Trophoblast cell (in vitro differentiated cells and primary cell): ENCODE measurements around the gene SASH3.
A peak's percentile ranks its signal among the peaks of the same experiment; 100 is the strongest.

ENCODE experiments used
- DNase-seq, 2 donors: peaks; one replicate each; pipeline ENCODE4 v3.0.0-alpha.2; 2016
- H2AFZ ChIP-seq: 2 replicates; pipeline ENCODE4 v1.6.1; 2013; ENCODE audit warnings: low read length, moderate library complexity, mild to moderate bottlenecking; ENCODE audit not compliant: insufficient read depth, poor library complexity
- H2AK5ac ChIP-seq: 2 replicates; pipeline ENCODE4 v1.6.1; 2013; ENCODE audit warnings: mild to moderate bottlenecking, low read length
- H2BK120ac ChIP-seq: 2 replicates; pipeline ENCODE4 v1.6.1; 2013; ENCODE audit warnings: low read length, mild to moderate bottlenecking, moderate library complexity; ENCODE audit not compliant: insufficient read depth, poor library complexity
- H2BK12ac ChIP-seq: 2 replicates; pipeline ENCODE4 v1.6.1; 2013; ENCODE audit warnings: mild to moderate bottlenecking, low read length, moderate library complexity
- H2BK5ac ChIP-seq: 2 replicates; pipeline ENCODE4 v1.6.1; 2013; ENCODE audit warnings: low read length, low read depth, moderate library complexity, mild to moderate bottlenecking; ENCODE audit not compliant: poor library complexity
- H3K14ac ChIP-seq: 2 replicates; pipeline ENCODE4 v1.6.1; 2013; ENCODE audit warnings: mild to moderate bottlenecking, low read length
- H3K18ac ChIP-seq: 2 replicates; pipeline ENCODE4 v1.6.1; 2013; ENCODE audit warnings: mild to moderate bottlenecking, low read length
- H3K23ac ChIP-seq: 2 replicates; pipeline ENCODE4 v1.6.1; 2013; ENCODE audit warnings: low read length
- H3K27ac ChIP-seq: 2 replicates; pipeline ENCODE4 v1.5.1; 2013; ENCODE audit warnings: low read depth, mild to moderate bottlenecking, inconsistent platforms, low read length, moderate library complexity
- H3K27me3 ChIP-seq: 2 replicates; pipeline ENCODE4 v1.6.1; 2013; ENCODE audit warnings: inconsistent platforms, mild to moderate bottlenecking, low read length, moderate library complexity; ENCODE audit not compliant: insufficient read depth
- H3K36me3 ChIP-seq, 2 experiments: 1 replicate in 1 of 2; 2 replicates in 1 of 2; pipeline ENCODE4 v1.6.1; 2013; ENCODE audit warnings: low read length in 2 of 2, mild to moderate bottlenecking in 2 of 2, moderate library complexity in 1 of 2; ENCODE audit not compliant: insufficient read depth in 2 of 2, control insufficient read depth in 1 of 2
- H3K4ac ChIP-seq: 2 replicates; pipeline ENCODE4 v1.6.1; 2013; ENCODE audit warnings: low read depth, mild to moderate bottlenecking, low read length, moderate library complexity
- H3K4me1 ChIP-seq, 2 experiments: 1 replicate in 1 of 2; 2 replicates in 1 of 2; pipeline ENCODE4 v1.6.1; 2013; ENCODE audit warnings: low read length in 2 of 2, mild to moderate bottlenecking in 2 of 2, moderate library complexity in 1 of 2; ENCODE audit not compliant: insufficient read depth in 2 of 2, control insufficient read depth in 1 of 2
- H3K4me2 ChIP-seq: 2 replicates; pipeline ENCODE4 v1.6.1; 2013; ENCODE audit warnings: inconsistent platforms, mild to moderate bottlenecking, low read length, moderate library complexity
- H3K4me3 ChIP-seq: 2 replicates; pipeline ENCODE4 v1.5.1; 2013; ENCODE audit warnings: mild to moderate bottlenecking, low read depth, low read length, inconsistent platforms
- H3K79me1 ChIP-seq: one replicate; pipeline ENCODE4 v1.6.1; 2013; ENCODE audit warnings: low read length
- H3K79me2 ChIP-seq: 2 replicates; pipeline ENCODE4 v1.6.1; 2013; ENCODE audit warnings: low read length, mild to moderate bottlenecking; ENCODE audit not compliant: control insufficient read depth, insufficient read depth, poor library complexity
- H3K9ac ChIP-seq: 2 replicates; pipeline ENCODE4 v1.6.1; 2013; ENCODE audit warnings: mild to moderate bottlenecking, low read length
- H3K9me3 ChIP-seq: 2 replicates; pipeline ENCODE4 v1.6.1; 2013; ENCODE audit warnings: low read depth, mild to moderate bottlenecking, control low read depth, inconsistent platforms, low read length; ENCODE audit not compliant: insufficient read depth
- H4K12ac ChIP-seq: 2 replicates; pipeline ENCODE4 v1.6.1; 2013; ENCODE audit warnings: low read depth, mild to moderate bottlenecking, low read length, moderate library complexity
- H4K8ac ChIP-seq: 2 replicates; pipeline ENCODE4 v1.6.1; 2013; ENCODE audit warnings: low read depth, mild to moderate bottlenecking, low read length, moderate library complexity
- H4K91ac ChIP-seq: one replicate; pipeline ENCODE4 v1.6.1; 2013; ENCODE audit warnings: low read depth, mild to moderate bottlenecking, low read length, moderate library complexity
- WGBS: extraction: QIAGEN DNeasy Blood & Tissue Kit; methylation state at CpG from one replicate; pipeline ENCODE4 v1.1.7; 2013; ENCODE audit warnings: missing lambda C conversion rate; ENCODE audit not compliant: insufficient read length, insufficient coverage; ENCODE audit errors: extremely low coverage; 5-methylcytosine and 5-hydroxymethylcytosine counted together

The SASH3 gene

DNA sequence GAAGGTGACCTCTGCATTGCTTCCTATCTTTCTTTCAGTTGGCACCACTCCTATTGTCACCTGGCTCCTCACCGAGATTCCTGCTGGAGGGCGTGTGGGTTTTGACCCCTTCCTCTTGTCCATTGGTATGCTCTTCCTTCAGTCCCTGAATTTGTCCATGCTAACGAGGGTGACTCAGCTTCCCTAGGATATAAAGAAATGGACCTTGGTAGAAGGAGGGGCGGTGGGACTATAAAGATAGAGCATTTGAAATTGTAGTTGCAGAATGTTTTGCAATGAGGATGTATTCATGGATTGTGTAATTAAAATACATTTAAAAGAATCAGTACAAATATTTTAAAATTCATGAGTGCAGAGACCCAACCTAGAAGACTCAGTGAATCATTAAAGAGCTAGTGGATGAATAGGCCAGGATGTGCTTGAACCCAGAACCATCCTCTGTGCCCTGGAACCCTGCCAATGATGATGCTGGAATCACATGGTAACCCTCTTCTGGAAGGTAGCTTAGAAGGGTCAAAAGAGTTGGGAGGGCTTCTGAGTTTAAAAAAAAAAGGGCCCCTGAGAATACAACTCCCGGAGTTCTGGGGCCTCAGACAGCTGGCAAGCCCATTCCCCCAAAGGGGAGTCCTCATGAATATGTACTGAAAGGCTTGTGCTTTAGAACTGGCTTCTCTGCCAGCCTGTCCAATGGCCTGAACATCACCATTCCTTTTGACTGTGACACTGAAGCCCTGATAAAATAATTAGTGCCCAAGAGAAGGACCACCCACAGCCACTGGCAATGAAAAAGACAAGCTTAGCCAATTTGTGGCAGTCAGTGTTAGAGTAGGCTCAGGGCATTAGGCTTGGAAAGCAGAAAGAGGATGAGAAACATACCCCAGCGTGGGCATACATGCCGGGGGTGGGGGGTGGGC is 32.9 kb upstream of the SASH3 start:
- Histone ChIP-seq H3K9me3 (no peaks in the 10 kb centered on the region), H3K79me1 (no peaks in the 10 kb centered on the region), H3K79me2 (no peaks in the 10 kb centered on the region), H3K4me1 (no peaks in the 10 kb centered on the region), H3K18ac (no peak overlapping the region), H4K12ac (no peak overlapping the region), H3K14ac (no peak overlapping the region), H3K27ac (no peak overlapping the region), H3K23ac (no peak overlapping the region), H2AK5ac (no peak overlapping the region), H2AFZ (no peak overlapping the region), H3K4ac (no peak overlapping the region), H3K27me3 (no peaks in the 10 kb centered on the region), H3K36me3 (no peaks in the 10 kb centered on the region), H4K8ac (no peak overlapping the region), H2BK12ac (no peak overlapping the region), H2BK120ac (no peak overlapping the region), H2BK5ac (no peak overlapping the region), H4K91ac (no peak overlapping the region), H3K4me3 (no peak overlapping the region), H3K4me2 (no peak overlapping the region), H3K9ac (no peak overlapping the region)
- DNase-seq, result no peak
- WGBS, result no CpG with 5 or more reads among the region's 7 CpGs

DNA sequence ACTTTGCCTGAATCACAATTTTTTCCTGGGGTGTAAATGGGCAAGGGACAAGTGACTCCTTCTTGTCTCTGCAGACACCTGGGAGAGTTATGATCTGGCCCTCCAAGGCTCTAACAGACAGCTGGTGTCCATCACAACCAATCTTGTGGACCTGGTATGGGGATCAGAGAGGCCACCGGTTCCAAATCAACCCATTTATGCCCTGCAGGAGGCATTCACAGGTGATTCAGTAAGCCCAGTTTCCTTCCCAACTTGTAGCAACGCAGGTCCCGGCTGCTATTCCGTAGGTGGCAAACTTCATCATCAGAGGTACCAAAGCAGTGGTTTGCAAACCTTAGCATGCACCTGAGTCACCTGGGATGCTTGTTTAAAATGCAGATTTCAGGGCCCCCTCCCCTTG is 32.2 kb upstream of the SASH3 start:
- Histone ChIP-seq H2AK5ac (no peak overlapping the region), H3K79me2 (no peaks in the 10 kb centered on the region), H3K18ac (no peak overlapping the region), H3K36me3 (no peaks in the 10 kb centered on the region), H3K14ac (no peak overlapping the region), H4K91ac (no peak overlapping the region), H3K4ac (no peak overlapping the region), H3K27me3 (no peaks in the 10 kb centered on the region), H3K79me1 (no peaks in the 10 kb centered on the region), H3K27ac (no peak overlapping the region), H2BK5ac (no peak overlapping the region), H3K4me3 (no peak overlapping the region), H3K4me1 (no peaks in the 10 kb centered on the region), H4K12ac (peak overlapping the region; percentile 18), H3K4me2 (no peak overlapping the region), H2BK120ac (no peak overlapping the region), H4K8ac (no peak overlapping the region), H2AFZ (no peak overlapping the region), H3K23ac (no peak overlapping the region), H3K9ac (no peak overlapping the region), H3K9me3 (no peaks in the 10 kb centered on the region), H2BK12ac (no peak overlapping the region)
- no peak for DNase-seq
- no CpG with 5 or more reads among the region's 4 CpGs for WGBS

DNA sequence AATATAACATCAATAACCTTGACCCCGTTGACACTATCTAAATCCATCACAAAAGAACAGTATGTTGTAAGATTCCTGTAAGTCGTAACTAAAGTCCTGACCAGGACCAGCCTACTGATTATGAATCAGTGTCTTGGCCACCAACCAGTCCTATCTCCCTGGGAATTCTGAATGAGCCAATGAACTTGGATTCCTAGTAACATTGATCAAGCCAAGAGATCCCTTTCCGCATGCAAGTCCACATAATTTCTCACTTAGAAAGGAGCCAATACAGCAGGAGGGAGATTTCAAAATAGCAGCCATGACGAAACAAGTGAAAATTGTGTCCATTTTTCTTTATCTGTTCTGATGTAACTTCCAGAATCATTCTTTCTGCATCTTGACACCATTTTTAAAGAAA is 31.4 kb upstream of the SASH3 start:
- H4K12ac ChIP-seq, result no peak overlapping the region
- H3K36me3 ChIP-seq, result no peaks in the 10 kb centered on the region
- H2BK5ac ChIP-seq, result no peak overlapping the region
- no peak overlapping the region for H3K9ac ChIP-seq
- H3K27me3 ChIP-seq, result no peaks in the 10 kb centered on the region
- no peak overlapping the region for H3K4me3 ChIP-seq
- no peak overlapping the region for H4K91ac ChIP-seq
- H3K4me2 ChIP-seq, result no peak overlapping the region
- H3K14ac ChIP-seq, result no peak overlapping the region
- H3K23ac ChIP-seq, result no peak overlapping the region
- no peaks in the 10 kb centered on the region for H3K4me1 ChIP-seq
- no peaks in the 10 kb centered on the region for H3K9me3 ChIP-seq
- no peak overlapping the region for H3K4ac ChIP-seq
- H3K18ac ChIP-seq, result no peak overlapping the region
- H3K27ac ChIP-seq, result no peak overlapping the region
- H3K79me1 ChIP-seq, result no peaks in the 10 kb centered on the region
- H2AFZ ChIP-seq, result no peak overlapping the region
- H2BK12ac ChIP-seq, result no peak overlapping the region
- H4K8ac ChIP-seq, result no peak overlapping the region
- peak in 1 of 2 donors; percentile 43 for DNase-seq
- H2BK120ac ChIP-seq, result no peak overlapping the region
- H2AK5ac ChIP-seq, result no peak overlapping the region
- WGBS, result no CpG with 5 or more reads among the region's 4 CpGs
- H3K79me2 ChIP-seq, result no peaks in the 10 kb centered on the region

DNA sequence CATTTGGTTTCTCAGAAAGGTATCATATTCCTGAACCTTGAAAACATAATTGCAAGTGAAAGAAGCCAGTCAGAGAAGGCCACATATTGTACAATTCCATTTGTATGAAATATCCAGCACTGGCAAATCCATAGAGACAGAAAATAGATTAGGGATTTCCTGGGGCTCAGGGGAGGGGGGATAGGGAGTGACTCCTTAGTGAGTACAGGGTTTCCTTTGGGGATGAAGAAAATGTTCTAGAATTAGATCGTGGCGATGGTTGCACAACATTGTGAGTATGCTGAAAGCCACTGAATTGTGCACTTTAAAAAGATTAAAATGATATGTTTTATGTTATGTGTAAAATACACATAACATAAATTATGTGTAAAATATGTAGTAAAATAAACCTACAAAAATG is 30.7 kb upstream of the SASH3 start:
- H4K91ac ChIP-seq, result no peak overlapping the region
- no peaks in the 10 kb centered on the region for H3K9me3 ChIP-seq
- no peak overlapping the region for H4K8ac ChIP-seq
- H3K36me3 ChIP-seq, result no peaks in the 10 kb centered on the region
- no peak overlapping the region for H3K4me2 ChIP-seq
- no peak overlapping the region for H2AFZ ChIP-seq
- H2BK5ac ChIP-seq, result no peak overlapping the region
- no peak for DNase-seq
- H3K18ac ChIP-seq, result no peak overlapping the region
- H3K9ac ChIP-seq, result no peak overlapping the region
- H3K4ac ChIP-seq, result no peak overlapping the region
- H3K79me1 ChIP-seq, result no peaks in the 10 kb centered on the region
- H3K27me3 ChIP-seq, result no peaks in the 10 kb centered on the region
- no peak overlapping the region for H2BK120ac ChIP-seq
- WGBS, result no CpG with 5 or more reads among the region's 2 CpGs
- H3K14ac ChIP-seq, result no peak overlapping the region
- H3K4me1 ChIP-seq, result no peaks in the 10 kb centered on the region
- no peak overlapping the region for H3K23ac ChIP-seq
- no peak overlapping the region for H4K12ac ChIP-seq
- no peak overlapping the region for H2BK12ac ChIP-seq
- no peak overlapping the region for H3K4me3 ChIP-seq
- no peak overlapping the region for H3K27ac ChIP-seq
- H3K79me2 ChIP-seq, result no peaks in the 10 kb centered on the region
- no peak overlapping the region for H2AK5ac ChIP-seq
